Activated T-helper 2 cell treated with anti-CD3 and anti-CD28 coated beads, Interferon-gamma antibody, Interleukin-2, Interleukin-4, amounts not matched to agents 10 μg/mL and 5 μg/mL and 100 μg/mL, durations not matched to agents 14 hours and 24 hours and 36 hours (primary cell): ENCODE data around the gene USP32. TPM values are rescaled to one million over a fixed set of nuclear protein-coding genes. Genes with fewer than 3 reads are reported as not detected.
"Not testable (repeated sequence)": the region's sequence is repeated elsewhere in the genome, so short reads cannot be mapped to it uniquely, and the experiment has no call there.

Experiments used
- DNase-seq: peaks from one replicate; pipeline ENCODE4 v3.0.0; 2021; ENCODE audit warnings: low spot score
- H3K27ac Mint-ChIP-seq: one replicate; pipeline ENCODE4 v1.8.0; 2021; ENCODE audit warnings: mixed read lengths
- H3K27me3 Mint-ChIP-seq: one replicate; pipeline ENCODE4 v1.8.0; 2021; ENCODE audit warnings: low read depth, mixed read lengths
- H3K36me3 Mint-ChIP-seq: one replicate; pipeline ENCODE4 v1.8.0; 2021; ENCODE audit warnings: low read depth, mixed read lengths
- H3K4me1 Mint-ChIP-seq: one replicate; pipeline ENCODE4 v1.8.0; 2021; ENCODE audit warnings: low read depth, mixed read lengths
- H3K4me3 Mint-ChIP-seq: one replicate; pipeline ENCODE4 v1.8.0; 2021; ENCODE audit warnings: low read depth, mild to moderate bottlenecking, moderate library complexity, mixed read lengths
- H3K9me3 Mint-ChIP-seq: one replicate; pipeline ENCODE4 v1.8.0; 2021; ENCODE audit warnings: mixed read lengths
- intact Hi-C: fragments of 100-400 bp; cut with micrococcal nuclease; formaldehyde crosslinking; loops from one replicate; pipeline ENCODE4 v1.15.1; 2023
- total RNA-seq: library from RNA; stranded (reverse); gene quantifications from 2 replicates; pipeline ENCODE4 v1.2.3, GENCODE V29; 2022

The USP32 gene
- total RNA-seq, 1 donor from 2014 or later, result 31.9 TPM

DNA sequence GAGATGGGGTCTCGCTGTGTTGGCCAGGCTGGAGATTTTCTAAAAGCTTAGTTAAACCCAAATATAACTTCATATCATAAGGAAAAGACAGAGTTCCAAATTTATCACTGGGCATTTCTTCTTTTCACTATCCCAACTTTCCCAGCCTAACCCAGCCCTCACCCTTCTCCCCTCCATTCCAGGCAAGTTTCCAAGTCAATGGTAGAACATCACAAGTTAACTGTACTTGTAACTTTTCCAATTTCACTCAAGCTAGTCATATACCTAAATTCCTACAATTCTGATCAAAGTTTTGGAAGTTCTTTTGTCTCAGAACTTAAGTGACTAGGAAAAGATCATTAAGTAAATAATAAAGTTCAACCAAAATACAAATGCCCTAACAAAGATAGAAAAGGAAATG lies 61.2 kb downstream of the USP32 start:
- peaks cover 6% of the 10 kb centered on the region for H3K36me3 Mint-ChIP-seq
- H3K4me1 Mint-ChIP-seq, result peaks cover 10% of the 10 kb centered on the region
- H3K4me3 Mint-ChIP-seq, result no peak overlapping the region
- intact Hi-C loops, result no loop called here
- H3K27me3 Mint-ChIP-seq, result no peaks in the 10 kb centered on the region
- no peaks in the 10 kb centered on the region for H3K9me3 Mint-ChIP-seq
- H3K27ac Mint-ChIP-seq, result no peak overlapping the region
- no peak for DNase-seq

DNA sequence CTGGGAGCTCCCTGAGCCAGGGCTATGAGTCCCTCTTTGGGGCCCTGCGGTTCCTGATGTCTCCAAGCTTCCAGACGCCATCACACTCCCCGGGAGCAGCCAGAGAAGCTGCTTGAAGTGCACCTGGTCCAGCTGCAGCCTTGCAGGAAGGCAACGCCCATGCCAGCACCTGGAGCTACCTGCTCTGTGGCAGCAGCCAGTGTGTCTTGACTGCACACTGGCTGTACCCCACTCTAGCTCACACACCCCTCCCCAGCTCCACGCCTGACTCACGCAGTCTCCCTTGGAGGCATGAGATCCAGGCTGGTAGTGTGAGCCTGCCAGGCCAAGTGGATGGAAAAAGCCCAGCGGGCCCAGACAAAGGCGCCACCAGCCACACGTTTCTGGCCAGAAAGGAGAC lies 63.3 kb downstream of the USP32 start:
- Mint-ChIP-seq H3K27ac (no peak overlapping the region), H3K36me3 (peaks cover 6% of the 10 kb centered on the region), H3K27me3 (no peaks in the 10 kb centered on the region), H3K9me3 (no peaks in the 10 kb centered on the region), H3K4me3 (no peak overlapping the region), H3K4me1 (peaks cover 4% of the 10 kb centered on the region)
- no peak for DNase-seq
- intact Hi-C loops, result no loop called here

DNA sequence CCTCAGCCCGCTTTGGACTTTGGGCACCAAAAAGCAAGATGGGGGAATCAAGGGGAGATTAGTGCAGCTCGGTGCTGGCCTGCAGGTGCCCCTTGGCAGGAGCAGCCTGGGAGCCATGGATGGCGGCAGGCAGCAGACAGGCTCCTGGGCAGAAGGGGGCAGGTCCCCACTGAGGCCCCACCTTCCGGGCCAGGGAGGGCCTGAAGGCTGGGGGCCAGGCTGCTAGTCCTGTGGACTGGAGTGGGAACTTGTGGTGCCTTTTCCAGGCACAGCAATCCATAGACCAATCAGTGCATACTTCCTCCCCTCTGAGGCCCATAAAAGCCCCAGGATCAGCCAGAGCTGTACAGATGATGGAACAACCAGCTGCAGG lies 64.0 kb downstream of the USP32 start:
- Mint-ChIP-seq H3K27me3 (no peaks in the 10 kb centered on the region), H3K4me1 (peaks cover 4% of the 10 kb centered on the region), H3K9me3 (no peaks in the 10 kb centered on the region), H3K4me3 (no peak overlapping the region), H3K27ac (no peak overlapping the region), H3K36me3 (peaks cover 6% of the 10 kb centered on the region)
- no peak for DNase-seq
- intact Hi-C loops, result no loop called here

DNA sequence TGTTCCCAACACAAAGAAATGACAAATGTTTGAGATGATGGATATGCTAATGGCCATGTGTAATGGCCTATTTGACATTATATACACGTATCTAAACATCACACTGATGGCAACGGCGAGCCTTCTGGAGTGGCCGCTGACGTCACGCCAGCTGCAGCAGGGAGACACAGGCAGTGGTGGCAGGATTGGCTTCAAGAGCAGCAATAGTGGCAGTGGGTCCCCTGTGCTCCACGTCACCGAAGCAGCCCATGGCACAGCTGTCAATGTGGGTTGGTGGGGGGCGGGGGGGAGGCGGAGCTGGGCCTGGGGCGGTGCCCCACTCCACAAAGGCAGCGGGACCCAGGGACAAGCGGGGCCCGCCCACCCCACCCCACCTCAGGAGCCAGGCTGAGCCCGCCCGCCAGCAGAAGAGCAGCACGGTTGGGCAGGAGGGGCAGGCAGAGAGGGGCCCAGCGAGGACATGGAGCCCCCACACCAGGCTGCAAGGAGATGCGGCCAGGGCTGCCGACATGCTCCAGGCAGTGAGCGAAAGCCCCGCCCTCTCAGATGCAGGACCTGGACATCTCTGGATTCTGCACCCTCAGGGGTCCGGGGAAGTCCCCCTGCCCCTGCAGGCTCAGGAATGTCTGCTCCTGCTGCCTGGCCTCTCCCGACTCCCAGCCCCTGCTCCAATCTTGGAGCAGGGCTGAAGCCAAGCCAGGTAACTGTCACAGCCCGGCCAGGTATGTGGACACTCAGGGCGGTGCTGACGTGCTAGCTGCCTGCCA lies 64.6 kb downstream of the USP32 start:
- Mint-ChIP-seq H3K4me3 (no peak overlapping the region), H3K36me3 (peaks cover 4% of the 10 kb centered on the region), H3K9me3 (no peaks in the 10 kb centered on the region), H3K27ac (no peak overlapping the region), H3K27me3 (no peaks in the 10 kb centered on the region), H3K4me1 (peaks cover 4% of the 10 kb centered on the region)
- DNase-seq, result no peak
- intact Hi-C loops, result no loop called here

DNA sequence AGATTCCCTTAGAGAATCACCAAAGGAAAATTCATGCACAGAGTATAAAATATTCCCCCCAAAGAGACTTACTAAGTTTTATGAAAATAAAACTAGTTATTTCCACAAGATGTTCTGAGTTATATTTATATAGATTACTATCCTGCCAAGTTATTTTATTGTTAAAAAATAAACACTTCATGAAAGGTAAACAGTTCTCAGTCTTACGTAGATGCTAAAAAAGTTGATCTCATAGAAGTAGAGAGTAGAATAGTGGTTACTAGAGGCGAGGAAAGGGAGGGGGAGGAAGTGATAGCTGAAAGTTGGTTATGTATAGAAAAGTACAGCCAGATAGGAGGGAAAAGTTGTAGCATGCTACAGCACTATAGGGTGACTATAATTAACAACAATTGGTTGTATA lies 65.2 kb downstream of the USP32 start:
- Mint-ChIP-seq H3K27me3 (no peaks in the 10 kb centered on the region), H3K27ac (no peak overlapping the region), H3K9me3 (no peaks in the 10 kb centered on the region), H3K36me3 (peaks cover 4% of the 10 kb centered on the region), H3K4me1 (peaks cover 4% of the 10 kb centered on the region), H3K4me3 (no peak overlapping the region)
- intact Hi-C loops, result no loop called here
- DNase-seq, result no peak

DNA sequence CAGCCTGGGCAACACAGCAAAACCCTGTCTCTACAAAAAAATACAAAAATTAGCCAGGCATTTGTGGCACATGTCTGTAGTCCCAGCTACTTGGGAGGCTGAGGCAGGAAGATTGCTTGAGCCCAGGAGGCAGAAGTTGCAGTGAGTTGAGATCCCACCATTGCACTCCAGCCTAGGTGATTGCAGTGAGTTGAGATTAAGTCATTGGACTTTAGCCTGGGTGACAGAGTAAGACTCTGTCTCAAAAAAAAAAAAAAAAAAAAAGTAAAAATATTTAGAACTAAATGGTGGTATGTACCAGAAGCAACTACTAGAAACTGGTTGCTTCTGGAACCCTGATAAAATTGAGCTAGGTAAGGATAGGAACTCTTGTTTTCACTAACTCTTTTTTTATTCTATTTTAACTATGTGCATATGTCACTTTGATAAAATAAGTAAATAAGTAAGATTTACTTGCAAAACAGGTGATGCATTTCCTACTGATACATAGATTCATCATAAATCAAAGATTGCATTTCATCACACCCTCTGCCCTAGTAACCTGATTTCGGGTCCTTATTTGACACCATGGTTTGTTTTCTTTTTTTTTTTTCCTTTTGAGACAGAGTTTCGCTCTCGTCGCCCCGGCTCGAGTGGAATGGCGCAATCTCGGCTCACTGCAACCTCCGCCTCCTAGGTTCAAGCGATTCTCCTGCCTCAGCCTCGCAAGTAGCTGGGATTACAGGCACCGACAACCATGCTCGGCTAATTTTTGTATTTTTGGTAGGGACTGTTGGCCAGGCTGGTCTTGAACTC lies 66.0 kb downstream of the USP32 start:
- H3K9me3 Mint-ChIP-seq, result no peaks in the 10 kb centered on the region
- no peak for DNase-seq

DNA sequence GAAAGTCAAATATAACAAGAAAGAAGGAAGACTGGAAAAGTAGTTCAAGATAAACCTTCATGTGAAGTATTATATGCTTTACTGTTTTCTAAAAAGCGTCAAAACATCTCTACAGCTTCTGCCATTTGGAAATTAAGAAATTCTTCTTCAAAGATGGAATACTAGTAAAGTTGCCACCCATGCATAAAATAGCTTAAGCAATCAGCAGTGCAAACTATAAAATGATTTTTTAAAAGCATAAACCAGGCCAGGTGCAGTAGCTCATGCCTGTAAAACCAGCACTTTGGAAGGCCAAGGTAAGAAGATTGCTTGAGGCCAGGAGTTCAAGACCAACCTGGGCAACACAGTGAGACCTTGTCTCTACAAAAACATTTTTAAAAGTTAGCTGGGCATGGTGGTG lies 68.2 kb downstream of the USP32 start:
- intact Hi-C loops, result no loop called here
- H3K9me3 Mint-ChIP-seq, result no peaks in the 10 kb centered on the region
- no peak overlapping the region for H3K27ac Mint-ChIP-seq
- no peak for DNase-seq
- peaks cover 4% of the 10 kb centered on the region for H3K4me1 Mint-ChIP-seq
- no peaks in the 10 kb centered on the region for H3K27me3 Mint-ChIP-seq
- no peak overlapping the region for H3K4me3 Mint-ChIP-seq
- peaks cover 4% of the 10 kb centered on the region for H3K36me3 Mint-ChIP-seq

More for the DNA sequence above, 66.0 kb downstream of the USP32 start:
- Mint-ChIP-seq H3K36me3 (peaks cover 4% of the 10 kb centered on the region), H3K4me3 (no peak overlapping the region), H3K27me3 (no peaks in the 10 kb centered on the region), H3K27ac (no peak overlapping the region), H3K4me1 (peaks cover 4% of the 10 kb centered on the region)
- intact Hi-C loops, result no loop called here

DNA sequence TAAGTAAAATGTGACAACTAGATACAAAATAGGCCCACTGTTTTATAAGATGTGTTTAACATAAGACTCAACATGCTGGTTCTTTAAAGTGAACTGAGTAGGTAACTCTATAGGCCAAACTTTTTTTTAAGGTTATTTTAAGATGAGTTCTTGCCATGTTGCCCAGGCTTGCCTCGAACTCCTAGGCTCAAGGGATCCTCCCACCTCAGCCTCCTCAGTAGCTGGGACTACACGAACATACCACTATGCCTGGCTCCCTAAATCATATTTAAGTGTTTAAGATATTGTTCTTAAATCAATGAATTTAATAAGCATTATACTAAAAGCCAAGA lies 69.9 kb downstream of the USP32 start:
- peaks cover 3% of the 10 kb centered on the region for H3K36me3 Mint-ChIP-seq
- no peak for DNase-seq
- peaks cover 3% of the 10 kb centered on the region for H3K4me1 Mint-ChIP-seq
- intact Hi-C loops, result no loop called here
- no peaks in the 10 kb centered on the region for H3K27me3 Mint-ChIP-seq
- no peaks in the 10 kb centered on the region for H3K9me3 Mint-ChIP-seq
- no peak overlapping the region for H3K4me3 Mint-ChIP-seq
- no peak overlapping the region for H3K27ac Mint-ChIP-seq

DNA sequence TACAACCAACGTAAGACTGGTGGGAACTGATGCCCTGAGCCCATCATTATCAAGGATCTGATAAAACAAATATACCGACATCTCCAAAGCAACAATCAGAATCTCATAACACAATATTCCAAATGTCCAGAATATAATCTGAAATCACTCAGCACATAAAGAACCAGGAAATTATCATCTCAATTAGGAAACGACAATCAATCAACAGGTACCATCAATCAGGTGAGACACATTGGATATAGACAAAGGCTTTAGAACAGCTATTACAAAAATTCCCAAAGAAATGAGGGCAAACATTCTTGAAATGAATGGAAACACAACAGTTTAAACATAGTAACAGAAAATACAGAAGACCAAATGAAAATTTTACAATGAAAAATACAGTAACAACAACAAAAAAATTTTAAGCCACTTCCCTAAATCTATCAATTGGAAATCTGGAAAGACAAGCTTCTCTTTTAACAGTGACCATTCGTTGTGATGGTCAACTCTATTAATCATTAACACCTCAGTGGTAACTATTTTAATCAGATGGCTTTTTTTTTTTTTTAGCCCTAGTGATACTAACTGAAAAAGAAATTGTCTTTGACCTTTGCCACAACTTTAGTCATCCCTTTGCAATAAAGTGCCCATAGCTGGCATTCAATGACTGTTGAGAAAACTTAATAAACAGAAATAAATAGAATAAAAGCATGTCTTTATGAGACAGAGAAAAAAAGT lies 70.4 kb downstream of the USP32 start:
- intact Hi-C loops, result no loop called here
- Mint-ChIP-seq H3K9me3 (no peaks in the 10 kb centered on the region), H3K27me3 (no peaks in the 10 kb centered on the region), H3K4me3 (no peak overlapping the region), H3K27ac (no peak overlapping the region), H3K4me1 (no peaks in the 10 kb centered on the region), H3K36me3 (no peaks in the 10 kb centered on the region)
- no peak for DNase-seq

DNA sequence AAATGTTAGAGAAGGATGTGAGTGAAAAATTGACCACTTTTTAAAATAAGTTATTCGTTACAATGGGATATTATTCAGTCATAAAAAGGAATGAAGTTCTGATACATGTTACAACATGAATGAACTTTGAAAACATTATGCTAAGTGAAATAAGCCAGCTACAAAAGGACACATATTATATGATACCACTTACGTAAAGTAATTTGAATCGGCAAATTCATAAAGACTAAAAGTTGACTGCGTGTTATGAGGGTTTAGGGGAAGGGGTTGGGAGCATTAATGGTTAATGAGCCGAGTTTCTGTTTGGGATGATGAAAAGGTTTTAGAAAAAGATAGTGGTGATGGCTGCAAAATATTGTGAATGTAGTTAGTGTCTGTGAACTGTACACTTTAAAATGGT lies 73.1 kb downstream of the USP32 start:
- H3K9me3 Mint-ChIP-seq, result no peaks in the 10 kb centered on the region
- DNase-seq, result no peak
- peaks cover 7% of the 10 kb centered on the region for H3K4me1 Mint-ChIP-seq
- H3K27ac Mint-ChIP-seq, result no peak overlapping the region
- H3K27me3 Mint-ChIP-seq, result no peaks in the 10 kb centered on the region
- intact Hi-C loops, result no loop called here
- no peak overlapping the region for H3K4me3 Mint-ChIP-seq
- no peaks in the 10 kb centered on the region for H3K36me3 Mint-ChIP-seq

DNA sequence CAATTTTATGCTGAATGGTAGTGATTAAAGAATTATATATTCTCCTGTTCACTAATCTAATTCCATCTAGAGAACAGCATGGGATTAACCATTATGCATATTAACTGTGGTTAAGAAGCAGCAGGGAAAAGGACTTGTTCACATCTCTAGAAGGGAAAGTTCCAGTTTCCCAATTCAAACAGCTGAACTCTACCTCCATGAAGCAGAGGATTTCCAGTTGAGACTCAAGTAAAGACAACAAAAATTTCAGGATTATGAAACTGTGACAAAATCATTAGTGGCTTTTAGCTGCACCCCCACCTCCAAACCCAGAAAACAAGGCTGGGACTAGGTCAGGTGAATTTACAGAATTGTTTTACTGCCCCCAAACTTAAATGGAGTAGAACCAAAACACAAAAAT lies 73.6 kb downstream of the USP32 start:
- H3K27me3 Mint-ChIP-seq, result no peaks in the 10 kb centered on the region
- no peaks in the 10 kb centered on the region for H3K36me3 Mint-ChIP-seq
- intact Hi-C loops, result no loop called here
- no peak for DNase-seq
- H3K4me1 Mint-ChIP-seq, result peaks cover 8% of the 10 kb centered on the region
- no peaks in the 10 kb centered on the region for H3K9me3 Mint-ChIP-seq
- H3K4me3 Mint-ChIP-seq, result no peak overlapping the region
- H3K27ac Mint-ChIP-seq, result no peak overlapping the region

DNA sequence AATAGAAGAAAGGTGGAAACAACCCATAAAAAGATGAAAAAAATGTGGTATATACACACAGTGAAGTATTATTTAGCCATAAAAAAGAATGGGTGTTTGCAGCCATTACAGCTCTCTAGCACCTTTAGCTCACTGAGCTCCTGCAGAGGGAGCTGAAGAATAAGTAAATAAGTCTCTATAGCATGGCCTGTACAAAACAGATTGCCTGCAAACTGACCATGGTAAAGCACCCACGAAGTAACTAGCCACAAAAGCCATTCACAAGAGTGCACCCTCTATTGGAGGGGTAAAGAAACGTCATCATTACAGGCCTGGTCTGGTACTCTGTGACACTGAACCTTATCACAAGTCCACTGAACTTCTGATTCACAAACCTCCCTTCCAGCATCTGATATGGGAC lies 76.3 kb downstream of the USP32 start:
- no peak for DNase-seq
- no peaks in the 10 kb centered on the region for H3K9me3 Mint-ChIP-seq
- no peak overlapping the region for H3K4me3 Mint-ChIP-seq
- H3K4me1 Mint-ChIP-seq, result peaks cover 8% of the 10 kb centered on the region
- intact Hi-C loops, result no loop called here
- no peaks in the 10 kb centered on the region for H3K36me3 Mint-ChIP-seq
- no peaks in the 10 kb centered on the region for H3K27me3 Mint-ChIP-seq
- no peak overlapping the region for H3K27ac Mint-ChIP-seq

DNA sequence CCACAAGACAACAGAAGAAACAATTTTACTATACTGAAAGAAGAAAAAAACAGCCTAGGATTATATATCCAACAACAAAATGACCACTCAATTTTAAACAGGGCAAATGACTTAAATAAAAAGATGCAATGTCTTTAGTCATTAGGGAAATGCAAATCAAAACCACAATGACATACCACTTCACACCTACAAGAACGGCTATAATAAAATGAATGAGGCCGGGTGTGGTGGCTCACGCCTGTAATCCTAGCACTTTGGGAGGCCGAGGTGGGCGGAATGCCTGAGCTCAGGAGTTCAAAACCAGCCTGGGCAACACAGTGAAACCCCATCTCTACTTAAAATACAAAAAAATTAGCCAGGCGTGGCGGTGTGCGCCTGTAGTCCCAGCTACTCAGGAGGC lies 77.0 kb downstream of the USP32 start:
- H3K4me3 Mint-ChIP-seq, intact Hi-C loops, DNase-seq, H3K4me1 Mint-ChIP-seq, H3K9me3 Mint-ChIP-seq, H3K27ac Mint-ChIP-seq, H3K27me3 Mint-ChIP-seq, H3K36me3 Mint-ChIP-seq: not testable (repeated sequence)
